ENCODE data around the gene TBX2. TPM values are rescaled to one million over a fixed set of nuclear protein-coding genes. Genes with fewer than 3 reads are reported as not detected.

TBX2 gene
- total and polyA plus RNA-seq, 9 of the 15 experiments (the other 6 are each of a cell fraction or from before 2014, with no cell fraction given), result 0.18 TPM; not detected in 8

GRCh38 chr17:61361084-61361483 is 38.6 kb upstream of the TBX2 start:
- ATAC-seq, result no peak
- CTCF ChIA-PET (ENCODE audit: low intra/inter-chr PET ratio), result no interaction called here
- no TSS peak for BruUV-seq (replicated peaks)
- Histone ChIP-seq H3K4me1 (replicated peaks in 1 of 2; ENCODE audit: control insufficient read depth in 2 of 2, insufficient read depth in 2 of 2, low read length in 2 of 2) (no peaks in the 10 kb centered on the region), H4K20me1 (replicated peaks; ENCODE audit: control insufficient read depth, insufficient read depth, low read length) (0 out of 2 replicates have a peak, but pooled peaks cover 8% of the 10 kb centered on the region), H3K9me1 (ENCODE audit: control insufficient read depth, insufficient read depth, low read length) (no peaks in the 10 kb centered on the region), H3K36me3 (ENCODE audit: control insufficient read depth, insufficient read depth, low read length) (no peaks in the 10 kb centered on the region), H2AFZ (ENCODE audit: low read depth, low read length) (no peak overlapping the region), H3K79me2 (ENCODE audit: control insufficient read depth, insufficient read depth, low read length) (no peaks in the 10 kb centered on the region), H3K27me3 (ENCODE audit: control insufficient read depth in 2 of 2, insufficient read depth in 2 of 2, low read length in 2 of 2) (peaks cover 6 to 30% of the 10 kb centered on the region in 2 experiments; a peak in 4 of 5 replicates), H3K27ac (ENCODE audit: extremely low read depth, low read depth, low read length) (no peak overlapping the region), H3K4me2 (ENCODE audit: insufficient read depth, low read length) (no peak overlapping the region), H3K9me3 (replicated peaks; ENCODE audit: control insufficient read depth, insufficient read depth, low read depth, low read length) (no peaks in the 10 kb centered on the region), H3K4me3 (no peak overlapping the region), H3K9ac (ENCODE audit: insufficient read depth in 1 of 2, low read depth in 2 of 2, low read length in 2 of 2) (no peak overlapping the region)
- no peak for DNase-seq (ENCODE audit: extremely low read depth in 1 of 4, low spot score in 3 of 4)
- FAIRE-seq, result no peak
- intact Hi-C loops (cut with micrococcal nuclease) (no loop called here), in situ Hi-C loops (cut with MboI) (no loop called here)
- POLR2A ChIA-PET, result interaction anchor here (1.2 kb wide), 1 partner anchor 10 kb away, joined by 3 read pairs; no protein-coding TSS in a partner anchor
- 0% methylated on average over 2 of the region's 2 CpGs for WGBS (ENCODE audit: insufficient coverage, low coverage, missing lambda C conversion rate)
- no peak for TF ChIP-seq ZNF384 (IDR thresholded peaks at IDR 0.05; ENCODE audit: low read depth, low read length)
- TF ChIP-seq SFPQ (IDR thresholded peaks at IDR 0.05; ENCODE audit: low read depth, low read length), result no peak
- no peak for TF ChIP-seq RHOXF2B (CRISPR knock-in tag; conservative IDR thresholded peaks at IDR 0.05)
- no peak for TF ChIP-seq SMARCE1 (IDR thresholded peaks at IDR 0.05)
- no peak for TF ChIP-seq ZNF511 (CRISPR knock-in tag; IDR thresholded peaks at IDR 0.05)
- no peak for TF ChIP-seq SRSF1 (IDR thresholded peaks at IDR 0.05; ENCODE audit: low read depth, low read length)
- no peak for TF ChIP-seq CBX2 (IDR thresholded peaks at IDR 0.05; ENCODE audit: insufficient read depth, low read length, poor library complexity, severe bottlenecking)
- no peak for TF ChIP-seq AFF1 (IDR thresholded peaks at IDR 0.05; ENCODE audit: low read depth in 1 of 2, partially characterized antibody in 2 of 2)
- TF ChIP-seq GATAD2B (IDR thresholded peaks at IDR 0.05; ENCODE audit: borderline replicate concordance), result no peak
- no peak for TF ChIP-seq PHF8 (IDR thresholded peaks at IDR 0.05; ENCODE audit: borderline replicate concordance, low read length)
- no peak for TF ChIP-seq ARID3B (CRISPR knock-in tag; IDR thresholded peaks at IDR 0.05; ENCODE audit: borderline replicate concordance)
- no peak for TF ChIP-seq ZFP1 (CRISPR knock-in tag; IDR thresholded peaks at IDR 0.05)
